ENCODE results near the gene CXCL10.

DNA sequence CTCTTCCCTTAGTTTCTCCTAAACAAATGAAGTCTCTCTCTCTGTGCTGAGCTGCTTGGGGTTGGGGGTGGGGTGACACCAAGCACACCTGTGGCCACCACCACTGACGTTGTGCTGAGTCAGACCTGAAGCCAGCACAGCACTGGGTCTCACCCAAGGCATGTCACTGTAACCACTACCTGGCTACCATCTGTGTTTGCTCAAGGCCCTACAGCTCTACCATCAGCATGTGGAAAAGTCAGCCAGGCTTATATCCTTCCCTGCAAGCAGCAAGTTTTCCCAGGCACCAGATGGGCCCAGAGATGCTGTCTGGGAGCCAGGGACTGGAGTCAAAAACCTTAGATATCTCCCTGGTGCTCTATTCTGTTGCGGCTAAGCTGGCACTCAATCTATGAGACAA lies 6.9 kb downstream of the CXCL10 start:
- TF ChIP-seq RAD21 (IDR thresholded peaks at IDR 0.05; ENCODE audit: low read depth) (no peak), EGR1 (IDR thresholded peaks at IDR 0.05) (no peak), YY1 (IDR thresholded peaks at IDR 0.05; ENCODE audit: low read depth) (no peak), TAF1 (IDR thresholded peaks at IDR 0.05; ENCODE audit: low read depth) (no peak), TEAD4 (IDR thresholded peaks at IDR 0.05) (no peak), CEBPB (IDR thresholded peaks at IDR 0.05) (no peak), CREB1 (IDR thresholded peaks at IDR 0.05; ENCODE audit: low read depth) (no peak), EP300 (IDR thresholded peaks at IDR 0.05; ENCODE audit: borderline replicate concordance) (no peak)
- TF ChIP-seq, protein P1, sequence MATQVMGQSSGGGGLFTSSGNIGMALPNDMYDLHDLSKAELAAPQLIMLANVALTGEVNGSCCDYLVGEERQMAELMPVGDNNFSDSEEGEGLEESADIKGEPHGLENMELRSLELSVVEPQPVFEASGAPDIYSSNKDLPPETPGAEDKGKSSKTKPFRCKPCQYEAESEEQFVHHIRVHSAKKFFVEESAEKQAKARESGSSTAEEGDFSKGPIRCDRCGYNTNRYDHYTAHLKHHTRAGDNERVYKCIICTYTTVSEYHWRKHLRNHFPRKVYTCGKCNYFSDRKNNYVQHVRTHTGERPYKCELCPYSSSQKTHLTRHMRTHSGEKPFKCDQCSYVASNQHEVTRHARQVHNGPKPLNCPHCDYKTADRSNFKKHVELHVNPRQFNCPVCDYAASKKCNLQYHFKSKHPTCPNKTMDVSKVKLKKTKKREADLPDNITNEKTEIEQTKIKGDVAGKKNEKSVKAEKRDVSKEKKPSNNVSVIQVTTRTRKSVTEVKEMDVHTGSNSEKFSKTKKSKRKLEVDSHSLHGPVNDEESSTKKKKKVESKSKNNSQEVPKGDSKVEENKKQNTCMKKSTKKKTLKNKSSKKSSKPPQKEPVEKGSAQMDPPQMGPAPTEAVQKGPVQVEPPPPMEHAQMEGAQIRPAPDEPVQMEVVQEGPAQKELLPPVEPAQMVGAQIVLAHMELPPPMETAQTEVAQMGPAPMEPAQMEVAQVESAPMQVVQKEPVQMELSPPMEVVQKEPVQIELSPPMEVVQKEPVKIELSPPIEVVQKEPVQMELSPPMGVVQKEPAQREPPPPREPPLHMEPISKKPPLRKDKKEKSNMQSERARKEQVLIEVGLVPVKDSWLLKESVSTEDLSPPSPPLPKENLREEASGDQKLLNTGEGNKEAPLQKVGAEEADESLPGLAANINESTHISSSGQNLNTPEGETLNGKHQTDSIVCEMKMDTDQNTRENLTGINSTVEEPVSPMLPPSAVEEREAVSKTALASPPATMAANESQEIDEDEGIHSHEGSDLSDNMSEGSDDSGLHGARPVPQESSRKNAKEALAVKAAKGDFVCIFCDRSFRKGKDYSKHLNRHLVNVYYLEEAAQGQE (IDR thresholded peaks at IDR 0.05; ENCODE audit: low read depth): no peak
- TF ChIP-seq, protein P2, sequence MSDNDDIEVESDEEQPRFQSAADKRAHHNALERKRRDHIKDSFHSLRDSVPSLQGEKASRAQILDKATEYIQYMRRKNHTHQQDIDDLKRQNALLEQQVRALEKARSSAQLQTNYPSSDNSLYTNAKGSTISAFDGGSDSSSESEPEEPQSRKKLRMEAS (IDR thresholded peaks at IDR 0.05): no peak

Measured in Ishikawa (cell line).